ES-I3 (cell line): ENCODE data around the gene ITPR1.

Experiments used
- H3K36me3 ChIP-seq: 2 replicates; pipeline ENCODE4 v1.6.1; 2013; ENCODE audit warnings: mild to moderate bottlenecking, low read length, control low read depth, moderate library complexity; ENCODE audit not compliant: insufficient read depth
- H3K4me1 ChIP-seq: 2 replicates; pipeline ENCODE4 v1.6.1; 2013; ENCODE audit warnings: mild to moderate bottlenecking, control low read depth, low read length; ENCODE audit not compliant: insufficient read depth
- H3K9ac ChIP-seq: 2 replicates; pipeline ENCODE4 v1.6.1; 2013; ENCODE audit warnings: low read depth, mild to moderate bottlenecking, low read length, moderate library complexity
- H3K9me3 ChIP-seq: 2 replicates; pipeline ENCODE4 v1.6.1; 2013; ENCODE audit warnings: mild to moderate bottlenecking, low read length, moderate library complexity; ENCODE audit not compliant: control insufficient read depth, insufficient read depth

The ITPR1 gene

GRCh38 chr3:4614070-4614469, 120.9 kb downstream of the ITPR1 start:
- H3K9me3 ChIP-seq = no peaks in the 10 kb centered on the region
- H3K9ac ChIP-seq = no peak overlapping the region
- H3K36me3 ChIP-seq = no peaks in the 10 kb centered on the region
- no peaks in the 10 kb centered on the region for H3K4me1 ChIP-seq

GRCh38 chr3:4614927-4615326, 121.8 kb downstream of the ITPR1 start:
- H3K36me3 ChIP-seq = no peaks in the 10 kb centered on the region
- no peak overlapping the region for H3K9ac ChIP-seq
- H3K4me1 ChIP-seq = no peaks in the 10 kb centered on the region
- no peaks in the 10 kb centered on the region for H3K9me3 ChIP-seq

GRCh38 chr3:4615750-4616149, 122.6 kb downstream of the ITPR1 start:
- Histone ChIP-seq H3K9me3 (no peaks in the 10 kb centered on the region; the same call in 1 of the 2 replicates), H3K9ac (no peak overlapping the region), H3K4me1 (no peaks in the 10 kb centered on the region), H3K36me3 (no peaks in the 10 kb centered on the region)

GRCh38 chr3:4623421-4623999, 130.4 kb downstream of the ITPR1 start:
- Histone ChIP-seq H3K4me1 (no peaks in the 10 kb centered on the region), H3K9me3 (no peaks in the 10 kb centered on the region; the same call in 1 of the 2 replicates), H3K36me3 (no peaks in the 10 kb centered on the region), H3K9ac (no peak overlapping the region)

- Histone ChIP-seq H3K9me3 (no peaks in the 10 kb centered on the region), H3K36me3 (no peaks in the 10 kb centered on the region), H3K4me1 (no peaks in the 10 kb centered on the region), H3K9ac (no peak overlapping the region)
Measured at GRCh38 chr3:4627651-4628375, 134.7 kb downstream of the ITPR1 start.

GRCh38 chr3:4629095-4630007, 136.2 kb downstream of the ITPR1 start:
- H3K36me3 ChIP-seq = no peaks in the 10 kb centered on the region
- H3K4me1 ChIP-seq = 0 out of 2 replicates have a peak, but pooled peaks cover 3% of the 10 kb centered on the region
- no peaks in the 10 kb centered on the region for H3K9me3 ChIP-seq
- H3K9ac ChIP-seq = no peak overlapping the region

- H3K4me1 ChIP-seq = 0 out of 2 replicates have a peak, but pooled peaks cover 3% of the 10 kb centered on the region
- H3K9ac ChIP-seq = no peak overlapping the region
- no peaks in the 10 kb centered on the region for H3K9me3 ChIP-seq
- no peaks in the 10 kb centered on the region for H3K36me3 ChIP-seq
Measured at GRCh38 chr3:4633078-4634004, 140.2 kb downstream of the ITPR1 start.

GRCh38 chr3:4634894-4635293, 141.7 kb downstream of the ITPR1 start:
- Histone ChIP-seq H3K9me3 (no peaks in the 10 kb centered on the region), H3K36me3 (no peaks in the 10 kb centered on the region), H3K9ac (no peak overlapping the region), H3K4me1 (0 out of 2 replicates have a peak, but pooled peaks cover 3% of the 10 kb centered on the region)

GRCh38 chr3:4637265-4637664, 144.1 kb downstream of the ITPR1 start:
- Histone ChIP-seq H3K4me1 (0 out of 2 replicates have a peak, but pooled peaks cover 3% of the 10 kb centered on the region), H3K9ac (no peak overlapping the region), H3K9me3 (no peaks in the 10 kb centered on the region), H3K36me3 (no peaks in the 10 kb centered on the region)

GRCh38 chr3:4641863-4642563, 148.9 kb downstream of the ITPR1 start:
- Histone ChIP-seq H3K4me1 (no peaks in the 10 kb centered on the region), H3K9ac (no peak overlapping the region), H3K36me3 (no peaks in the 10 kb centered on the region), H3K9me3 (no peaks in the 10 kb centered on the region)

- Histone ChIP-seq H3K9ac (no peak overlapping the region), H3K4me1 (no peaks in the 10 kb centered on the region), H3K36me3 (no peaks in the 10 kb centered on the region), H3K9me3 (no peaks in the 10 kb centered on the region)
Measured at GRCh38 chr3:4642611-4643010, 149.5 kb downstream of the ITPR1 start.

GRCh38 chr3:4643904-4644547, 150.9 kb downstream of the ITPR1 start:
- Histone ChIP-seq H3K9me3 (no peaks in the 10 kb centered on the region), H3K9ac (no peak overlapping the region), H3K4me1 (no peaks in the 10 kb centered on the region), H3K36me3 (no peaks in the 10 kb centered on the region)

GRCh38 chr3:4644951-4645350, 151.8 kb downstream of the ITPR1 start:
- H3K9me3 ChIP-seq = no peaks in the 10 kb centered on the region
- no peaks in the 10 kb centered on the region for H3K4me1 ChIP-seq
- no peak overlapping the region for H3K9ac ChIP-seq
- H3K36me3 ChIP-seq = no peaks in the 10 kb centered on the region
